Liver (tissue), 9 donors: ENCODE measurements around the gene ABHD14A. TPM values are rescaled to one million over a fixed set of nuclear protein-coding genes. Genes with fewer than 3 reads are reported as not detected.

Source experiments
- DNase-seq: peaks from one replicate; pipeline ENCODE4 v3.0.0-alpha.2; 2017; ENCODE audit warnings: low spot score
- H3K27ac ChIP-seq, 2 donors: one replicate each; pipeline ENCODE4 v1.7.0; 2013; ENCODE audit warnings: inconsistent platforms in 2 of 2, low read length in 2 of 2, control low read depth in 1 of 2, low read depth in 1 of 2, mild to moderate bottlenecking in 1 of 2
- H3K27me3 ChIP-seq, 4 donors: one replicate each; pipeline versions ENCODE4 v1.6.1 to v1.7.0; 2013; ENCODE audit warnings: low read length in 3 of 4, inconsistent platforms in 1 of 4, mild to moderate bottlenecking in 1 of 4, moderate library complexity in 1 of 4; ENCODE audit not compliant: control insufficient read depth in 4 of 4, insufficient read depth in 4 of 4
- H3K36me3 ChIP-seq, 4 donors: one replicate each; pipeline versions ENCODE4 v1.6.1 to v1.7.0; 2013; ENCODE audit warnings: low read length in 3 of 4, mild to moderate bottlenecking in 3 of 4, low read depth in 1 of 4, moderate library complexity in 1 of 4; ENCODE audit not compliant: control insufficient read depth in 4 of 4, insufficient read depth in 3 of 4
- H3K4me1 ChIP-seq, 4 donors: one replicate each; pipeline versions ENCODE4 v1.6.1 to v1.7.0; 2013; ENCODE audit warnings: low read length in 3 of 4, mild to moderate bottlenecking in 3 of 4, moderate library complexity in 1 of 4; ENCODE audit not compliant: control insufficient read depth in 4 of 4, insufficient read depth in 4 of 4
- H3K4me3 ChIP-seq, 3 donors: one replicate each; pipeline versions ENCODE4 v1.6.1 to v1.7.0; 2013; ENCODE audit warnings: low read length in 3 of 3, control low read depth in 1 of 3, low read depth in 1 of 3, mild to moderate bottlenecking in 1 of 3
- H3K9ac ChIP-seq, 2 donors: one replicate each; pipeline ENCODE4 v1.7.0; 2013; ENCODE audit warnings: low read length in 2 of 2, mild to moderate bottlenecking in 2 of 2, moderate library complexity in 2 of 2, control low read depth in 1 of 2, low read depth in 1 of 2
- H3K9me3 ChIP-seq, 4 donors: one replicate each; pipeline versions ENCODE4 v1.6.1 to v1.7.0; 2013; ENCODE audit warnings: low read length in 3 of 4; ENCODE audit not compliant: control insufficient read depth in 4 of 4
- CTCF ChIP-seq: fragments of 150-350 bp; IDR thresholded peaks from 2 replicates; pipeline ENCODE4 v1.5.1; 2017; ENCODE audit warnings: improper control_type of control experiment, low read depth, low read length; ENCODE audit not compliant: missing input control
- EGR1 ChIP-seq, 2 donors: IDR thresholded peaks; 2 replicates each; pipeline ENCODE4 v1.6.1; 2016 to 2018; ENCODE audit warnings: antibody characterized with exemption in 2 of 2, low read depth in 2 of 2
- FOXA1 ChIP-seq: IDR thresholded peaks from 2 replicates; pipeline ENCODE4 v1.6.1; 2016; ENCODE audit warnings: antibody characterized with exemption
- FOXA2 ChIP-seq: IDR thresholded peaks from 2 replicates; pipeline ENCODE4 v1.6.1; 2016; ENCODE audit warnings: antibody characterized with exemption
- GABPA ChIP-seq, 2 donors: IDR thresholded peaks in 1 of 2; conservative IDR thresholded peaks in 1 of 2; 2 replicates each; pipeline ENCODE4 v1.6.1; 2016; ENCODE audit warnings: antibody characterized with exemption in 2 of 2, mild to moderate bottlenecking in 1 of 2, moderate library complexity in 1 of 2
- HNF4A ChIP-seq, 2 donors: conservative IDR thresholded peaks; 2 replicates each; pipeline ENCODE4 v1.6.1; 2016; ENCODE audit warnings: antibody characterized with exemption in 2 of 2, mild to moderate bottlenecking in 2 of 2
- HNF4G ChIP-seq: IDR thresholded peaks from 2 replicates; pipeline ENCODE4 v1.6.1; 2016; ENCODE audit warnings: antibody characterized with exemption
- JUND ChIP-seq, 2 donors: IDR thresholded peaks; 2 replicates each; pipeline ENCODE4 v1.6.1; 2016; ENCODE audit warnings: antibody characterized with exemption in 2 of 2
- MAX ChIP-seq: IDR thresholded peaks from 2 replicates; pipeline ENCODE4 v1.6.1; 2016; ENCODE audit warnings: antibody characterized with exemption
- NR2F2 ChIP-seq: IDR thresholded peaks from 2 replicates; pipeline ENCODE4 v1.6.1; 2016; ENCODE audit warnings: antibody characterized with exemption
- RAD21 ChIP-seq, 2 donors: IDR thresholded peaks; 2 replicates each; pipeline ENCODE4 v1.6.1; 2016; ENCODE audit warnings: antibody characterized with exemption in 2 of 2, mild to moderate bottlenecking in 2 of 2
- RXRA ChIP-seq, 2 donors: IDR thresholded peaks; 2 replicates each; pipeline ENCODE4 v1.6.1; 2017 to 2018; ENCODE audit warnings: antibody characterized with exemption in 2 of 2, mild to moderate bottlenecking in 1 of 2
- TAF1 ChIP-seq: conservative IDR thresholded peaks from 2 replicates; pipeline ENCODE4 v1.6.1; 2016; ENCODE audit warnings: antibody characterized with exemption, mild to moderate bottlenecking
- YY1 ChIP-seq: IDR thresholded peaks from 2 replicates; pipeline ENCODE4 v1.6.1; 2016; ENCODE audit warnings: antibody characterized with exemption, mild to moderate bottlenecking
- ZBTB33 ChIP-seq: IDR thresholded peaks from 2 replicates; pipeline ENCODE4 v1.6.1; 2016; ENCODE audit warnings: antibody characterized with exemption
- WGBS: extraction: QIAGEN DNeasy Blood & Tissue Kit; methylation state at CpG from one replicate; pipeline ENCODE4 v1.1.7; 2013; 5-methylcytosine and 5-hydroxymethylcytosine counted together
- polyA plus RNA-seq, 2 donors: library from polyadenylated mRNA; stranded (reverse) in 1 of 2; unstranded in 1 of 2; fragments of 200-250 nt in 1 of 2; fragments of >200 nt in 1 of 2; fragmentation: Nextera tagmentation in 1 of 2; extraction: Ambion mirVana in 1 of 2; gene quantifications; one replicate each; pipeline versions ENCODE4 v1.2.1 to v1.2.3, GENCODE V29; 2013 to 2015
- total RNA-seq, 2 donors: library from RNA; depleted of rRNA; stranded (reverse); fragments of >200 nt; gene quantifications; one replicate each; pipeline ENCODE4 v1.2.3, GENCODE V29; 2014
- TF ChIP-seq, protein P1 (sequence below): IDR thresholded peaks from 2 replicates; pipeline ENCODE4 v1.6.1; 2016; ENCODE audit warnings: antibody characterized with exemption, mild to moderate bottlenecking
- TF ChIP-seq, protein P2 (sequence below): IDR thresholded peaks from 2 replicates; pipeline ENCODE4 v1.6.1; 2016; ENCODE audit warnings: antibody characterized with exemption
- donor health status: healthy.
- donor health status: healthy.
- donor health status: healthy.
- donor health status: healthy.
- donor health status: healthy.

ABHD14A gene
- total and polyA plus RNA-seq, 4 donors: 8.2 to 19.9 (median 13.4) TPM

GRCh38 chr3:52024765-52025452 lies 50.0 kb downstream of the ABHD14A start:
- Histone ChIP-seq H3K9me3 (no peaks in the 10 kb centered on the region), H3K36me3 (no peaks in the 10 kb centered on the region), H3K27me3 (no peaks in the 10 kb centered on the region), H3K4me3 (no peak overlapping the region), H3K9ac (no peak overlapping the region), H3K27ac (no peak overlapping the region), H3K4me1 (peaks cover 0 to 3% (median 0%) of the 10 kb centered on the region in 4 donors)
- no peak for TF ChIP-seq JUND (IDR thresholded peaks at IDR 0.05)
- TF ChIP-seq HNF4A (conservative IDR thresholded peaks at IDR 0.05): no peak
- no peak for DNase-seq
- 90% methylated on average over 6 of the region's 6 CpGs for WGBS

- no peak for DNase-seq
- no peaks in the 10 kb centered on the region for H3K27me3 ChIP-seq
- no peaks in the 10 kb centered on the region for H3K9me3 ChIP-seq
- no peak overlapping the region for H3K9ac ChIP-seq
- no peak overlapping the region for H3K4me3 ChIP-seq
- WGBS: 84% methylated on average over 7 of the region's 7 CpGs
- H3K36me3 ChIP-seq: no peaks in the 10 kb centered on the region
- H3K27ac ChIP-seq: no peak overlapping the region
- TF ChIP-seq JUND (IDR thresholded peaks at IDR 0.05) (no peak), FOXA2 (no peak), MAX (no peak), GABPA (IDR thresholded peaks at IDR 0.05 in 1 of 2, conservative IDR thresholded peaks at IDR 0.05 in 1 of 2) (no peak), RXRA (IDR thresholded peaks at IDR 0.05) (no peak), FOXA1 (no peak), EGR1 (IDR thresholded peaks at IDR 0.05; ENCODE audit: low read depth in 2 of 2) (no peak), YY1 (no peak), HNF4G (no peak), TAF1 (no peak), HNF4A (conservative IDR thresholded peaks at IDR 0.05) (no peak), ZBTB33 (no peak), RAD21 (IDR thresholded peaks at IDR 0.05) (no peak), CTCF (no peak), NR2F2 (no peak)
- TF ChIP-seq, protein P1, sequence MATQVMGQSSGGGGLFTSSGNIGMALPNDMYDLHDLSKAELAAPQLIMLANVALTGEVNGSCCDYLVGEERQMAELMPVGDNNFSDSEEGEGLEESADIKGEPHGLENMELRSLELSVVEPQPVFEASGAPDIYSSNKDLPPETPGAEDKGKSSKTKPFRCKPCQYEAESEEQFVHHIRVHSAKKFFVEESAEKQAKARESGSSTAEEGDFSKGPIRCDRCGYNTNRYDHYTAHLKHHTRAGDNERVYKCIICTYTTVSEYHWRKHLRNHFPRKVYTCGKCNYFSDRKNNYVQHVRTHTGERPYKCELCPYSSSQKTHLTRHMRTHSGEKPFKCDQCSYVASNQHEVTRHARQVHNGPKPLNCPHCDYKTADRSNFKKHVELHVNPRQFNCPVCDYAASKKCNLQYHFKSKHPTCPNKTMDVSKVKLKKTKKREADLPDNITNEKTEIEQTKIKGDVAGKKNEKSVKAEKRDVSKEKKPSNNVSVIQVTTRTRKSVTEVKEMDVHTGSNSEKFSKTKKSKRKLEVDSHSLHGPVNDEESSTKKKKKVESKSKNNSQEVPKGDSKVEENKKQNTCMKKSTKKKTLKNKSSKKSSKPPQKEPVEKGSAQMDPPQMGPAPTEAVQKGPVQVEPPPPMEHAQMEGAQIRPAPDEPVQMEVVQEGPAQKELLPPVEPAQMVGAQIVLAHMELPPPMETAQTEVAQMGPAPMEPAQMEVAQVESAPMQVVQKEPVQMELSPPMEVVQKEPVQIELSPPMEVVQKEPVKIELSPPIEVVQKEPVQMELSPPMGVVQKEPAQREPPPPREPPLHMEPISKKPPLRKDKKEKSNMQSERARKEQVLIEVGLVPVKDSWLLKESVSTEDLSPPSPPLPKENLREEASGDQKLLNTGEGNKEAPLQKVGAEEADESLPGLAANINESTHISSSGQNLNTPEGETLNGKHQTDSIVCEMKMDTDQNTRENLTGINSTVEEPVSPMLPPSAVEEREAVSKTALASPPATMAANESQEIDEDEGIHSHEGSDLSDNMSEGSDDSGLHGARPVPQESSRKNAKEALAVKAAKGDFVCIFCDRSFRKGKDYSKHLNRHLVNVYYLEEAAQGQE: no peak
- TF ChIP-seq, protein P2, sequence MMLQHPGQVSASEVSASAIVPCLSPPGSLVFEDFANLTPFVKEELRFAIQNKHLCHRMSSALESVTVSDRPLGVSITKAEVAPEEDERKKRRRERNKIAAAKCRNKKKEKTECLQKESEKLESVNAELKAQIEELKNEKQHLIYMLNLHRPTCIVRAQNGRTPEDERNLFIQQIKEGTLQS: no peak
- H3K4me1 ChIP-seq: peaks cover 0 to 2% (median 0%) of the 10 kb centered on the region in 4 donors
Observed at GRCh38 chr3:52025453-52025852, 50.6 kb downstream of the ABHD14A start.
